HG03060 (cell line): ENCODE data around the gene FAM53B.

Source experiments
- ATAC-seq: cut with Tn5 transposase; IDR thresholded peaks from one replicate; pipeline ENCODE4 v1.9.1; 2021; ENCODE audit warnings: low read depth, moderate number of reproducible peaks; ENCODE audit not compliant: unreplicated experiment

Gene FAM53B

DNA sequence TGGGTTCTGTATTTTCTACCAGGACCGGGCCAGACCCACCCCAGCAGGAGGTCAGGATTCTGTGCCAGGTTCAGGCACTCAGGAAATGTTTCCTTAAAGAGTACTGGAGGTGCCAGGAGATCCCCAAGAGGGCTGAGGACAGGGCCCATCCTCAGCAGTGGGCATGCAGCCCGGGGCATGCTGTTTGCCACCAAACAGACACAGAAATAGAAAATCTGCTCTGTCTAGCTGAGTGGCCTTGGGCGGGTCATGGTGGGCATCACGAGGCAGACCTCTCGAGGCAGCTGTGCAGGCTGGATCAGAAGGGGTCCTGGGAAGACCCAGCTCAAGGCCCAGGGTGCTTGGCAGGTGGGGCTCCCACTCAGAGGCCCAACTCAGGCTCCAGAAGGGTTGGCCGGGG, 105.0 kb downstream of the FAM53B start:
- no peak for ATAC-seq

DNA sequence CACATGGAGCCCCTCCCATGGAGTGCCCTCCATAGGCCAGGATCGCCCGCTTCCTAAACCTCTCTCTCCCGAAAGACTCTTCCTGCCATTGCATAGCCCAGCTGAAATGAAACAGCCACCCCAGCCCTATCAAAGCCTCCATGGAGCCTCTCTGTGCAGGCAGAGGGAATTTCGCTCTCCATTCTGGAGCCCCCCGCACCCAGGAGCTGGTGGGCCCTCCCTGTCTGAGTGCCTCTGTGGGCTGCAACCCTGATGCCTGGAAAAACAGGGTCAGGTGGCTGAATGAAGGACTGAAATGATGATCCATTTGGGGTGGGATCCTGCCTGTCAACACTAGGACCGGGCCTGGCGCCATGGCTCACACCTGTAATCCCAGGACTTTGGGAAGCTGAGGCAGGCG, 106.4 kb downstream of the FAM53B start:
- ATAC-seq, result no peak

DNA sequence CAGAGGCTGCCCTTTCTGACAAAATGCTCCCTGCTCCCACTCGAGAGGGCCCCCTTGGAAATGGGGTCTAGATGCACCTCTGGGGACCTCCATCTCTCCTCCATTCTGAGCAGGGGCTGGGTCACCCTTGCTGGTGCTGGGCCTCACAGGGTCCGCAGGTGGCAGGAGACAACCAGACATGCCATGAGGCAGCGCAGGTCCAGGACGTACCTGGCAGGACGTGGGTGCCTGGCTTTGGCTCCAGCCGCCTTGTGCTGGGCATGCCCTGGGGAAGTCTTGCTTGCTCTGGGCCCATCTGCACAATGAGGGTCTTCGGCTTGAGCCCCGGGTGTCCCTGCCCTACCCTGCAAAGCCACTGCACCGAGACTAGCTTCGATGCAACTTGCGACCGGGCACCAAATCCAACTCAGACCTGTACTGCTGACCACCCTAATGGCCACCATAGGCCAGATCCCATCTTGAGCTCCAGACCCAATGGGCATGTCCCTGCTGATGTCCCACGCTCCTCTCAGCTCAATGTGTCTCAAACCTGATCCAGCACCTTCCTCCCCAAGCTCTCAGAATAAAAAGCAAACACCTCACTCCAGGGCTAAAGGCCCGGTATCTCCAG, 107.0 kb downstream of the FAM53B start:
- no peak for ATAC-seq

DNA sequence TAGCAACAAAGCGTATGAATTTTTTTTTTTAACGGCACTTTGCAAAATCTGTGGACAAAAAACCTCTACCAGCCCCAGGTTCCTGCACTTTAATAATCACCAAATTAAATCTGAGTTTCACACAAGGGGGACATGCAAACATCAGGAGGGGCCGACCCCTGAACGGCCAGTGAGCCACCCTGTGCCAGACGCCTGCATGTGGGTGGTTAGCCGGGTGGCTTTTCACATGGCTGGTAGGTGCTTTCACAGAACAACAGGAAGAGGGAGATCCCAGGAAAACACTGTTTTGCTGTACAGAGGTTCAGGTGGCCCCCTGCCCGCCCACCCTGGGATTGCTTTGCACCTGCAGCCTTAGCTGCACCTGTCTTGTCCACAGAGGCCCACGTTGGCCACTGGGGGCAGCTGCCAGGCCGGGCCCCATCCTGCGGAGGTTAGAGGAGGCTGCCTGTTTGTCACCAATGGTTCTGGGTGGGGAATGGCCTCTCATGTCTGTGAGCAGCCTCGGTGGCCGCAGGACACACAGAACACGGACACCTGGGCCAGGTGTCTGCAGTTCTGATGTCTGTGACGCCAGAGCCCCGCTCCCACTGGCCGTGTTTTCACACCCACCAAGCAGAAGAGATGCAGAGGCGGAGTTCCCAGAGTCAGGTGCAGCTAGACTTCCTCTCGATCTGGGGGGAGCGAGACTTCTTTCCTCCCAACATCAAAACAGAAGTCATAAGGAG, 107.7 kb downstream of the FAM53B start:
- no peak for ATAC-seq

DNA sequence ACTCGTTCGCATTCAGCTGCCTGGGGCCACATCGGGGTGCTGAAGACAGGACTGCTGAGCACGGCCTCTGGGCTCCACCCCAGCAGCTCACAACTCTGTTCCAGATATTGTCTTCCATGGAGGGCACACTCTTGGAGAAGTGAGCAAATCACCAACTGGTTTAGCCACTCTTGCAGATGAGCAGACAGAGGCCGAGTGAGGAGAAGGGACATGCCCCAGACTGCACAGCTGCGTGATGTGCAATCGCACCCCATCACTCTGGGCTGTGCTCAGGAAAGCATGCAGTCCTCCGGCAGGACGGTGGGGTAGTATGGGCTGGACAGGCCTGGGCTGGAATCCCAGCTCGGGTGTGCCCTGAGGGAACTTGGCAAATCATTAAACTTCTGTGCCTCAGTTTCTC, 111.6 kb downstream of the FAM53B start:
- no peak for ATAC-seq

DNA sequence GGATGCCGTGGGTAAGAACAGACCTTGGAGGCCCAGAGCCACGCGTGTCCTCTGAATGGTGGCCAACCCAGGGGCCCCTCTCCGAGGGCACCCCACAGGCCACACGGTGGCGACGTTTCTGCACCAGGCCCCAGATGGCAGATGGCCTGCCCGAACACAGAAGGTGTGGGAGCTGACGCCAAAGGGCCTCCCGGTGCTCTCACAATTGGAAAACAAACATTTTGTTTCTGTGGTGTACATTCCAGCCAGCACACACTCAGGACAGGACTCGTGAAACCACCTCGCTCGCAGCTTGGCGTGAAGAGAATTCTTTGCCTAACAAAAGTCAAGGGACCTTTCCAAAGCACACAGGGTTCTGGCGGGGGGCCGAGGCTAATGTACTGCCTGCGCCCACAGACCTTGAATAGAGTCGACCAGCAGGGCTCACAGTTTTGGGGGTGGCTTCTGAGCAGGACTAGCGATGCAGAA, 112.1 kb downstream of the FAM53B start:
- ATAC-seq, result no peak

DNA sequence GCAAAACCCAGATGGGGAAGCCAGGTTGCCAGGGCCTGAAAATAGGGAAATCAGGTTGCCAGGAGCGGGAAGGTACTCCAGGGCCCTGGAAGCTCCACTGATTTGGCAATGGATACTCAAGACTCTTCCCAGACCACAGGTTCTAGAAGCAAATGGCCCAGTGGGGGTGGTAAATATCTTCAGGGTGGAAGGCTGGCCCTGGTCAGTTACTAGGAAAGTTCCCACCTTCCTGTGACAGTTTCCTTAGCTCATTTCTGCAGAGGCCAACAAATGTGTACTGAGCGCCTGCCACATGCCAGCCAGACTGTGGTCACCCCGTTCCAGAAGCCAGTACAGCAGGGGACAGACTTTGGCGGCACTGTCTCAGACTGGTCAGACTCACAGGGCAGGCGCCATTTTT, 113.6 kb downstream of the FAM53B start:
- no peak for ATAC-seq

DNA sequence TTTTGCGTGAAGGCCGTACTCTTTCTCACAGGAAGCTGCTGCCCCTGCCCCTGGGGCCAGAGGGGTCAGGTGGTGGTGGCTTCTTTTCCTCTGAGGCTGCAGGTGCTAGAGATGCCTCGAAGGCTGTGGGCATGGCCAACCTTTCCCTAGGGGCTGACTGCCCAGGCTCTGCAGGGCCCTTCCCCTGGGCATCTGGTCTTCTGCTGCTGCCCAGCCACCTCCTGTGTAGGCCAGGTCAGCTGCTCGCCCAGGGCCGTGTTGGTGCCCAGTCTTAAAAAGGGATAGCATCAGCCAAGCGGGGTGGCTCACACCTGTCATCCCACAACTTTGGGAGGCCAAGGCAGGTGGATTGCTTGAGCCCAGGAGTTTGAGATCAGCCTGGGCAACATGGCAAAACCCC, 114.3 kb downstream of the FAM53B start:
- ATAC-seq, result no peak

DNA sequence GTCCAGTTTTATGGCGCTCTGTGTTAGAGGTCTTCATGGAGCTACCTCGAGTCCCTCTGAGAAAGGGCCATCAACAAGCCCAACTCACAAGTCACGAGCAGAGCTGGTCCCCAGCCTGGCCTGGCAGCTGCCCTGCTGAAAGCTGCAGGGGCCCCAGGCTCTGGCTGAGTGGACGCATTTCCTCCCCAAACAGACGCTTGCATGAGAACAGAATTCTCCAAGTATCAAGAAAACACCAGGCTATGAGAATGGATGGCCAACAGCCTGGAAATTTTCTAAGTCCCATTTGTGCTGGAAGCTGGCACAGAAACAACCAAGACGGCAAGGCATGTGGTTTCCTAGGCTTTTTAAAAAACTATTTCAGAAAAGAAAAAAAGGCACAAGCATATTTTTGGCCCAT, 114.8 kb downstream of the FAM53B start:
- no peak for ATAC-seq

DNA sequence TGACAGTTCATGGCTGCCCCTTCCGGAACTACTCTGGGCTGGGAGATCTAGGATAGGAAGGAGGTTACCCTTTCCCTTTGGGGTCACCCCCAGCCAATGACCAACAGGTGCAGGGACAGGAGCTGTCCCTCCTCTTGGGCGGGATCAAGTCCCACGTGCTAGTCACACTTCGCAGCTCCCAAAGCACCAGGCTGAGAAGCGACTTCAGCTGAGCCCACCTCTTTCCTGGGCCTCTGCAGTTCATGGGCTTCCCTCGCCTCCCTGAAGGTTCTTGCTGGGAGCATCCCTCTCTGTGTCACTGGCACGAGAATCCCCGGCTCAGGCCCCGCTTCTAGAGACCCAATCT, 115.5 kb downstream of the FAM53B start:
- no peak for ATAC-seq

DNA sequence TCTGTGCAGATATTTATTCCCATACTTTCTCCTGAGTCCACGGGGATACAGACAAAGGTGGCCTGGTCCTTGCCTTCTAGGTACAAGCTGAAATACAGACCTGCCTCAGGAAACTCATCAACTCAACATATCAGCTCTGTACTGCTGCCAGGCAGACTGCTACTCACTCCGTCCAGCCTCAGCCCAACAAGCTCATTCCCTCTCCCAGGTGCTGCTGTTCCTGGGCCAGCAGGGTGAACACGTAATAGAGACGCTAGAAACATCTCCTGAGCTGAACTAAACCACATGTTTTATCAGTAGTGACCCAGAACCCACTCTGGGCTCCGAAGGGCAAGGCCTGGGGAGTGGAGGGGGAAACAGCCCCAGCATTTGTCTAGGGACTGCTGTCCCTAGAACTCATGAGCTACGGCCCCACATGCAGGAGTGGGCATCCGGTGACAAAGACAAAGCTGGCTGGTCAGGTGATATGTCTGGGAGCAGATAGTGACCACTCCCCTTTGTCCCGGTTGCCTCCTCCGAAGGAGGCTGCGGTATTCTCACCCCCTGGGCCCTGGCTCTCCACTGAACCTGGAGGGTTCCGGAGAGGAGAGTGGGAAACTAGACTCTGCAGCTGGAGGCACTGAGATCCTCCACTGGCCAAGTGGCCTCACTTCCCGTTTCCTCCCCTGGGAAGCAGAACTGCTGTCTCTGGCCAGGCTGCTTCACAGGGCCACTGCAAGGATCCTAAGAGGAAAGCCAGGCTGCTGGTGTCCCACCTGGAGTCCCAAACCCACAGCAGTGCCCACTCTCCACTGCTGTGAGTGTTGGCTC, 116.1 kb downstream of the FAM53B start:
- no peak for ATAC-seq

DNA sequence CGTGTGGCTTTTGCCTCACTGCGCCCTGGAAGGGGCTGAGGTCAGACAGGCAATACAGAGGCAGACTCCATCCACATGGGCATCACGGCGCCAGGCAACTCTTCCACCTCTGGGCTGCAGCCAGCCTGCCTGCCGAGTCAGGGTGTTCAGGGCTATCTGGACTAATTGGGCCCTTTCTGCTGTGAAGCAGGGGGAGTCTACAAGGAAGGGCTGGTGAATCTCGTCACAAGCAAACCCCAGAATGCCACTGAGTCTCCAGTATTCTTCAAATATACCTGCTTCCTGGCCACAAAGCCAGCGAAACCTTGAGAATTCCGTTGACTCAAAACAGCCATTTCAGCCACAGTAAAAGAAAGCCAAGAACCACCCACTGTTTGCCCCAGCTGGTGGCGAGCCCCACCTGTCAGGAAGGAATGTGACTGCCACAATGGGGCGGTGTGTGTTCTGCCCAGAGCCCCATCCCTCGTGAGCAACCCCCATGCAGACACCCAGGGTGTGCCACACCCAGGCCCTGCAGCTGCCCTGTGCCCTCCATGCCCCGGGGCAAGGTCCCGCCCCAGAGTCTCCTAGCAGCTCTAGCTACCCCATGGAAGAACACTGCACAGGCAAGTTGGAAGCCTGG, 117.3 kb downstream of the FAM53B start:
- peak; percentile 50 for ATAC-seq

DNA sequence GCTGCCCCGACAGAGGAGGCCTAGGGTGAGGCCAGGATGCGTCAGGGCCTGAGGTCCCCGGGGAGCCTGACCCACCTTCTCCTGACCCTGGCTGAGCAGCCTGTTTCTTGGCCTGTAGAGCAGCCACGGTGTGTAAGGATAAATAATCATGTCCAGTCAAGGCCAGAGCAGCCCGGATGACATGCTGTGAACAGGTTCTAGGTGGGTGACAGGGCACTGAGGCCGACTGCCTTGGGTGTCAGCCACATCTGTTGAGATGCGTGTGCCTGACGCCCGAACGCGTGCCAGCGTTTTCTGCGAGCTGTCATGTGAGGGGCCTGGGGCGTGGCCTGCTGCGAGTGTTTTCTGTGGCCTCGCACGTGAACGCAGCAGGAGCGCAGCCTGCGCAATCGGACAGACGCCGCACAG, 118.3 kb downstream of the FAM53B start:
- ATAC-seq, result no peak

DNA sequence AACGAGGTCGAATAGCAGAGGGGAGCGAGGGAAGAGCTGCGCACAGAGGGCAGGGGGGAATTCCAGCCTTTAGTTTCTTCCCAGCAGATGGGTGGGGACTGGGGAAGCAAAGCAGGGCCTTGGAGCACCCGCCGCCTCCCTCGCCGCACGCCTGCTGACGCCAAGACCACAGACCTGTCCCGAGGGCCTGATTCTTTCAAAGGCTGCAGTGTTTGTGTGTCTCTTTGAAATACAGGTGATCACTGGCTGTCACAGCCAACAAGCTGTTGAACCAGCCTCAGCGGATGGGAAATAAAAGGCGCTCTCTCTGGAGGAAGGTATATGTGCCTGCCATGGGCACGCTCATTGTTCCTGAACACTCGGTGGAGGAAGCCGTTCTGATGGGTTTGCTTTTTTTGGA, 119.3 kb downstream of the FAM53B start:
- ATAC-seq, result no peak

DNA sequence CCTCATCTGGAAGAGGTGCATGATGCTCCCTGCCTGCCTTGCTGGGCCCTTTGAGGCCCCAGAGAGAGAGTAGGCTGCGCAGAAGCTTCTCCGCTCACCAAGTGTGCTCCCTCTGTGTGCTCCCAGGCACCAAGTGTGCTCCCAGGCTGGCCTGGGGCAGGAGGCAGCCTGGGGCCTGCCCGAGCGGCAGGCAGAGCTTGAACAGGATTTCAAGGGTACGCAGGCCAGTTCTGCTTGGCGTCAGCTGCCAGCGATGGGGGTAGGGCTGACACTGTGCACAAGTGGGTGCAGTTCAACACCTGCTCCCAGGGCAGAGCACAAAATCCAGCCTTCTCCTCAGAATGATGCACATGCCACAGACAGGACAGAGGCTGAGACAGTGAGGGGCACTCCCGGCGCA, 119.7 kb downstream of the FAM53B start:
- no peak for ATAC-seq

DNA sequence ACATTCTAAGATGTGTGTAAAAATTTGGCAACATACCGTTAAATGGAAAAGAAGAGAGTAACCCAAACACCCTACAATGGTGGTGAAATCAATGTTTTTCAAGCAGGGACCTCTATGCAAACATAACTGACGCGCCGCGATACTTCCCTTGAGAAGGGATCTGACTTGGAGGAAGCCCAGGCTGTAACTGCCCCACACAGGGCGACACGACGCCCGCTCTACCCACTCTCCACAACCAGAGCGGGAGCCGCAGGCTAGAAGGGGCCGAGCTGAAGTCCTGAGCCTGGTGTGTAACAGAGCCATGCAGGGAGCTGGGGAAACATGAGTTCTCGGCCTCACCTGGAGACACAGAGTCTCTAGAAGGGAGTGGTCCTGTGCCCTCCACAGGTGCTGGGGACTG, 120.2 kb downstream of the FAM53B start:
- no peak for ATAC-seq

DNA sequence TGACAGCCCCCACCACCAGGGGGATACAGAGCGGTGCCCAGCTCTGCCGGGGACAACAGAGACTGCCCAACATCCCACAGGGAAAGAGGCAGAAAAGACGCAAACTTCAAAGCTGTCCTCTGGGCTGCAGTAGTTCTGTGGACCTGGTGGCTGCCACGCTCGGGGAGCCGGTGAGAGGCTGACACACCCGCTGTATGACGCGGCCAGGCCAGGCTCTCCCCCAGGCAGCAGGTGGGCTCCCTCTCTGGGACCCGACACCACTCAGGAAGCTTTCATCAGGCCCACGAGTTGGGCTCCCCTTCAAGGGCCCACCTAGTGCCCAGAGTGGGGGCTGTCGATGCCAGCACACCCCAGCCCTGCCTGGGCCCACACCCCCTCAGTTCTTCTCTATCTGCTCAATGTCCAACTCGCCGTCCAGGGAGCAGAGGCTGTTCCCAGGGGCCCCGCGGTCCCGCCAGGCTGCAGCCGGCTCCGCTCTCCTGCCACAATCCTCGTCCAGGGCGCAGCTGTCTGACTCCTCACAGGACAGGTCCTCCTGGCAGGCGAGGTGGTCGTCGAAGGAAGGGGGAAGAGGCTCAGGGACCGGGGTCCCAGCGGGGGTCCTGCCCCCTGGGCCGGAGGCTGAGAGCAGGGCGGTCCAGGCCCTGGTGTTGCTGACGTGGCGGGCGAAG, 121.2 kb downstream of the FAM53B start:
- no peak for ATAC-seq

DNA sequence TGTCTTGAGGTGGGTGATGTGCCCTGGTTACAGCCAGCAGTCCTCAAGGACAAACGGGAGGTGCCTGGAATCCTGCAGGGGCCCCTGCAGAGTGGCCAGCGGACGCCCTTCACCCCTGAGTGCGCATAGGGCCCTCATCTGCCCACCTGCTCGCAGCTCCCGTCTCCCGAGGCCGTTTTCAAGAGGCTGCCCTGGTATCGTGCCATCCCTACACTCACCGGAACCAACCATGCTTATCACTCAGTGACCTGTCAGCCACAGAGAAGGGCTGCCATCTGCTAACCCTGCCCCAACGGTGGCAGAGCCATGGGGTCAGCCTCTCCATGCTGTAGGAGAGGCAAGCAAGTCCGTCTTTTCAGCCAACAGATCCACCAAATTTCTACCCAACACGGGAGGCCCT, 122.0 kb downstream of the FAM53B start:
- ATAC-seq, result no peak

DNA sequence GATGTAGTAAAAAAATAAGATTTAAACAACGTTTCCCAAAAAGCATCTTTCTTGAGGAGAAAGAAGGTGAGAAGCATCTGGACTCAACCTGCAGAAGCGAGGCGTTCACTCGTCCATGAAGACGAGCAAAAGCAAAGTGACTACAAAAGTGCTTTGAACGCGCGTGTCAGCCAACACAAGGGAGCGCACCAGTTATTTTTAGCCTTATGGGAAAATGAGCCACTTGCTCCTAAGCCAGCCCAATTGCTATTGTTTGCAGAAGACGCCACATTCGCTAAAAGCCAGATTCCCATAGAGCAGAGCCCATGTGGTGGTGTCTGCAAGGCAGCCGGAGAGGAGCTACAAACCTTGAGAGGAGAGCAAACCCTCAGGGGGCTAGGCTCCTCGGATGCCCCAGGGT, 122.5 kb downstream of the FAM53B start:
- ATAC-seq, result no peak

DNA sequence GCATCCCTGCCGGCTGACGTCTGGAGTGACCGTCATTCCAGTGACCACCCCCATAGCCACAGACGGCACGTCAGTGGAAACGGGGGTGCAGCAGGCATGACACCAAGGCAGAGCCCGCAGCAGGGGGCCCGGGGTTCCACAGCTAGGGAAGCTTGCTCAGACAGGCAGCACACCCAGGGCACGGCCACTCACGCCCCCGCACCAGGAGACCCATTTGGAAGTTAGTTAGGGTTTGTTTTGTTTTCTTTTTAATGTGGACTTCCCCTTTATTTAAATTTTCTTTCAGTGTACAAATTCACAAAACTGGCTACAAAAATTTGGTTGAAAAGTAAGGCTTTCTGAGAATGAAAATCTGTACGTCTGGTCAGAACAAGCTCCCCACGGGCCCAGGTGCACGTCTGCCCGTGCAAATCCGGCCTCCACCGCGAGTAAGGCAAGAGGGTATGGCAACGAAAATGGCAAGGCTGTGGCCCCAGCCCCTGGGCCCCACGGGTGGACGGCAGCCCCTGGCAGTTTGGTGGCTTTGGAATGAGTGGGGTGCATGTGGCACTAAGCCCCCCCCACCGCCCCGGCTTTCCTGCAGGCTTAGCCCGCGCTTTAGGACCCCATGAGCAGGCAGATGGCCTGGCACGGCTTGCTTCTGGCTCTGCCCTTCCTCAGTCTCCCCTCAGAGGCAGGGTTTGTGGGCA, 124.2 kb downstream of the FAM53B start:
- peak; percentile 30 for ATAC-seq
